A673 (cell line): ENCODE data around the gene NCLN. TPM values are rescaled to one million over a fixed set of nuclear protein-coding genes. Genes with fewer than 3 reads are reported as not detected.

Experiments used
- BruUV-seq: library from RNA; stranded (reverse); fragments of 400-500 nt; replicated peaks from 2 replicates; lab custom pipeline; 2021; lab: Mats Ljungman, UMichigan
- CTCF ChIA-PET: fragments of 300-600 bp; sonication (Branson Sonifier 250); formaldehyde crosslinking; loops from one replicate; lab custom pipeline; 2022; ENCODE audit warnings: antibody characterized with exemption; lab: Charles Lee
- POLR2A ChIA-PET: fragments of 300-600 bp; sonication (Branson Sonifier 250); formaldehyde crosslinking; loops from one replicate; lab custom pipeline; 2022; ENCODE audit warnings: antibody characterized with exemption; ENCODE audit not compliant: low non-redundant PET; lab: Charles Lee
- DNase-seq: peaks from one replicate; pipeline ENCODE4 v3.0.0-alpha.2; 2015; ENCODE audit warnings: low spot score
- H3K27ac ChIP-seq: fragments of 200-600 bp; sonication (generic); 2 replicates; pipeline ENCODE4 v1.5.1; 2016; ENCODE audit warnings: mixed run types, low read depth, mild to moderate bottlenecking, mixed read lengths, antibody characterized with exemption, low read length; ENCODE audit not compliant: poor library complexity, severe bottlenecking
- H3K27me3 ChIP-seq: fragments of 200-600 bp; sonication (generic); replicated peaks from 2 replicates; pipeline ENCODE4 v1.6.1; 2017; ENCODE audit warnings: mixed run types, low read depth, mild to moderate bottlenecking, mixed read lengths, antibody characterized with exemption, low read length; ENCODE audit not compliant: insufficient read depth, poor library complexity
- H3K36me3 ChIP-seq: fragments of 200-600 bp; sonication (generic); 2 replicates; pipeline ENCODE4 v1.6.1; 2016; ENCODE audit warnings: mixed run types, mild to moderate bottlenecking, mixed read lengths, antibody characterized with exemption, low read length; ENCODE audit not compliant: insufficient read depth, poor library complexity, severe bottlenecking
- H3K4me1 ChIP-seq: fragments of 200-600 bp; sonication (generic); 2 replicates; pipeline ENCODE4 v1.6.1; 2017; ENCODE audit warnings: mixed run types, mild to moderate bottlenecking, mixed read lengths, antibody characterized with exemption, low read length; ENCODE audit not compliant: insufficient read depth, poor library complexity, severe bottlenecking
- H3K4me3 ChIP-seq: fragments of 200-600 bp; sonication (generic); 2 replicates; pipeline ENCODE4 v1.5.1; 2016; ENCODE audit warnings: low read depth, mixed run types, mild to moderate bottlenecking, mixed read lengths, low read length; ENCODE audit not compliant: poor library complexity, severe bottlenecking
- H3K9me3 ChIP-seq: fragments of 200-600 bp; sonication (generic); 2 replicates; pipeline ENCODE4 v1.6.1; 2016; ENCODE audit warnings: mixed run types, low read depth, mild to moderate bottlenecking, mixed read lengths, antibody characterized with exemption, low read length; ENCODE audit not compliant: poor library complexity, severe bottlenecking
- CTCF ChIP-seq: fragments of 300-800, 200-600 bp; sonication (generic); conservative IDR thresholded peaks from 2 replicates; pipeline ENCODE4 v1.5.1; 2017; ENCODE audit warnings: low read depth, mild to moderate bottlenecking, antibody characterized with exemption, low read length, moderate library complexity, mixed read lengths
- EZH2 ChIP-seq: fragments of 200-600 bp; sonication (generic); IDR thresholded peaks from 2 replicates; pipeline ENCODE4 v1.6.1; 2017; ENCODE audit warnings: borderline replicate concordance, low read depth, mild to moderate bottlenecking, mixed read lengths, antibody characterized with exemption, low read length; ENCODE audit not compliant: poor library complexity, severe bottlenecking
- intact Hi-C: fragments of 100-400 bp; cut with micrococcal nuclease; formaldehyde crosslinking; loops from one replicate; pipeline ENCODE4 v1.10.0; 2022; ENCODE audit not compliant: unreplicated experiment
- total RNA-seq: library from RNA; stranded (reverse); gene quantifications from 2 replicates; pipeline ENCODE4 v1.2.3, GENCODE V29; 2021

The NCLN gene
- total RNA-seq, 1 experiment from 2014 or later: 122 TPM

DNA sequence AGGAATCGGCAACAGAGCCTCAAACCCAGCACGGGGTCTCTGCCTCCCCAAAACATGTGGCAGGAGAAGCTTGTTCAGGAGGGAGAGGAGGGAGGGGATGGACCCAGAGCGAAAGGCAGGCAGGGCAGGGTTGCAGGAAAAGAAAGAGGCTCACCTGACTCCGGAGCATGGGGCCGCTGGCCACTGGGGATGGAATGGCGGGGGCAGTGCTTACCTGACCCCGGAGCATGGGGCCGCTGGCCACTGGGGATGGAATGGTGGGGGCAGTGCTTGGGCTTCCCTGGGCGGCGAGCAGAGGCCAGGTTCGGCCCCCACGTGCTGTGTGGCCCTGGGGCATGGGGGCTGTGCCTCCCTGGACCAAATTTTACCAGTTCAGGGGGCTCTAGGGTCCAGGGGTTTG is 25.5 kb downstream of the NCLN start:
- H3K27me3 ChIP-seq: no peaks in the 10 kb centered on the region
- H3K4me1 ChIP-seq: no peaks in the 10 kb centered on the region
- TF ChIP-seq EZH2: no peak
- no peak for TF ChIP-seq CTCF
- intact Hi-C loops: no loop called here
- no peak overlapping the region for H3K27ac ChIP-seq
- H3K9me3 ChIP-seq: no peaks in the 10 kb centered on the region
- H3K4me3 ChIP-seq: no peak overlapping the region
- peaks cover 21% of the 10 kb centered on the region for H3K36me3 ChIP-seq
- BruUV-seq: no TSS peak
- DNase-seq: no peak
- ChIA-PET POLR2A (no interaction called here), CTCF (interaction anchor here (0.6 kb wide), 1 partner anchor 260 kb away, joined by 10 read pairs; no protein-coding TSS in a partner anchor)

DNA sequence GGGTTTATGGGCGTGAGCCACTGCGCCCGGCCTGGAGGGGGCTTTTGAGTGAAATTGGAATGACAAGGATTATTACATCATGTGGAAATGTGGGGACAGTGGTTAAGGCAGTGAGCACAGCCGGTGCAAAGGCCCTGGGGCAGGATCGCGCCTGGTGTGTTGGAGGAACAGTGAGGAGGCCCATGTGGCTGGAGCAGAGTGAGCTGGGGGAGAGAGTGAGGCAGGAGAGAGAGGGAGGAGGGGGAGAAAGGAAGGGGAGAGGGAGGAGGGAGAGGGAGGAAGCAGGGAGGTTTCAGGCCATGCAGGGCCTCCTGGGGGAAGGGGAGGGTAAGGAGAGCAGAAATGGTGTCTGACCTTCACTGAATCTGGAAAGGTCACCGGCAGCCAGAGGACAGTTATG is 27.4 kb downstream of the NCLN start:
- intact Hi-C loops: no loop called here
- no peak for TF ChIP-seq CTCF
- TF ChIP-seq EZH2: no peak

GRCh38 chr19:3216874-3217273 is 31.1 kb downstream of the NCLN start:
- CTCF ChIA-PET: no interaction called here
- POLR2A ChIA-PET: no interaction called here
- intact Hi-C loops: no loop called here
- H3K36me3 ChIP-seq: no peaks in the 10 kb centered on the region
- H3K27me3 ChIP-seq: no peaks in the 10 kb centered on the region
- no peak overlapping the region for H3K27ac ChIP-seq
- no peaks in the 10 kb centered on the region for H3K4me1 ChIP-seq
- no peaks in the 10 kb centered on the region for H3K9me3 ChIP-seq
- no TSS peak for BruUV-seq
- DNase-seq: no peak
- TF ChIP-seq EZH2 (no peak), CTCF (no peak)
- no peak overlapping the region for H3K4me3 ChIP-seq

More for the DNA sequence above, 27.4 kb downstream of the NCLN start:
- H3K27me3 ChIP-seq: no peaks in the 10 kb centered on the region
- no peak for DNase-seq
- ChIA-PET POLR2A (no interaction called here), CTCF (no interaction called here)
- no peak overlapping the region for H3K4me3 ChIP-seq
- H3K4me1 ChIP-seq: no peaks in the 10 kb centered on the region
- H3K9me3 ChIP-seq: no peaks in the 10 kb centered on the region
- no peak overlapping the region for H3K27ac ChIP-seq
- H3K36me3 ChIP-seq: peaks cover 3% of the 10 kb centered on the region
- BruUV-seq: no TSS peak
